DOHH2 (cell line): ENCODE results near the gene BTBD17.

Experiments used
- H3F3A ChIP-seq: fragments of 200-600 bp; sonication (generic), shearing (Covaris generic); 2 replicates; pipeline ENCODE4 v1.6.0; 2016; ENCODE audit warnings: antibody characterized with exemption, mild to moderate bottlenecking; ENCODE audit not compliant: control insufficient read depth, insufficient read depth
- H3K27ac ChIP-seq: fragments of 200-600 bp; sonication (generic); 2 replicates; pipeline ENCODE4 v1.5.1; 2014; ENCODE audit warnings: low read depth, mild to moderate bottlenecking, low read length, moderate library complexity
- H3K27me3 ChIP-seq: fragments of 200-600 bp; sonication (generic); 2 replicates; pipeline ENCODE4 v1.6.1; 2014; ENCODE audit warnings: mild to moderate bottlenecking, low read length, mixed read lengths; ENCODE audit not compliant: control insufficient read depth
- H3K36me3 ChIP-seq: fragments of 200-600 bp; sonication (generic); 2 replicates; pipeline ENCODE4 v1.6.1; 2014; ENCODE audit warnings: mild to moderate bottlenecking, low read length, moderate library complexity, mixed read lengths; ENCODE audit not compliant: control insufficient read depth
- H3K4me1 ChIP-seq: fragments of 200-600 bp; sonication (generic); 2 replicates; pipeline ENCODE4 v1.6.1; 2014; ENCODE audit warnings: mild to moderate bottlenecking, low read length, mixed read lengths; ENCODE audit not compliant: control insufficient read depth
- H3K4me2 ChIP-seq: fragments of 200-600 bp; sonication (generic); 2 replicates; pipeline ENCODE4 v1.6.0; 2014; ENCODE audit warnings: mild to moderate bottlenecking, low read length, moderate library complexity
- H3K4me3 ChIP-seq: fragments of 200-600 bp; sonication (generic); 2 replicates; pipeline ENCODE4 v1.5.1; 2014; ENCODE audit warnings: mild to moderate bottlenecking, low read length, mixed read lengths
- H3K79me2 ChIP-seq: fragments of 200-600 bp; sonication (generic); 2 replicates; pipeline ENCODE4 v1.6.1; 2014; ENCODE audit warnings: mild to moderate bottlenecking, low read length, mixed read lengths; ENCODE audit not compliant: control insufficient read depth
- H3K9me2 ChIP-seq: fragments of 200-600 bp; sonication (generic); replicated peaks from 2 replicates; pipeline ENCODE4 v1.6.1; 2014; ENCODE audit warnings: mild to moderate bottlenecking, low read length, mixed read lengths; ENCODE audit not compliant: control insufficient read depth
- H3K9me3 ChIP-seq: fragments of 200-600 bp; sonication (generic); 2 replicates; pipeline ENCODE4 v1.6.1; 2014; ENCODE audit warnings: antibody characterized with exemption, low read length, mixed read lengths; ENCODE audit not compliant: control insufficient read depth, insufficient read depth
- H4K20me1 ChIP-seq: fragments of 200-600 bp; sonication (generic); 2 replicates; pipeline ENCODE4 v1.6.0; 2014; ENCODE audit warnings: low read depth, mild to moderate bottlenecking, antibody characterized with exemption, low read length, moderate library complexity; ENCODE audit not compliant: control insufficient read depth, insufficient read depth
- EZH2phosphoT487 ChIP-seq: fragments of 200-600 bp; sonication (generic); IDR thresholded peaks from 2 replicates; pipeline ENCODE4 v1.6.1; 2017; ENCODE audit warnings: borderline replicate concordance, mild to moderate bottlenecking, antibody characterized with exemption, low read length, moderate library complexity, mixed read lengths
- TF ChIP-seq, protein P1 (sequence below): fragments of 200-600 bp; sonication (generic); IDR thresholded peaks from one replicate; pipeline ENCODE4 v1.5.1; 2014; ENCODE audit warnings: antibody characterized with exemption, mild to moderate bottlenecking, low read depth, low read length; ENCODE audit not compliant: poor library complexity, severe bottlenecking

BTBD17 gene

GRCh38 chr17:74371653-74372147 lies 10.0 kb upstream of the BTBD17 start:
- Histone ChIP-seq H3K27ac (no peak overlapping the region), H3K79me2 (no peaks in the 10 kb centered on the region), H4K20me1 (no peaks in the 10 kb centered on the region)

GRCh38 chr17:74369665-74370490 lies 8.2 kb upstream of the BTBD17 start:
- Histone ChIP-seq H3K4me1 (no peaks in the 10 kb centered on the region), H3K79me2 (no peaks in the 10 kb centered on the region), H3K9me3 (no peaks in the 10 kb centered on the region), H3K36me3 (no peaks in the 10 kb centered on the region), H3K9me2 (no peaks in the 10 kb centered on the region), H4K20me1 (no peaks in the 10 kb centered on the region), H3K4me3 (no peak overlapping the region), H3K27ac (no peak overlapping the region), H3K27me3 (no peaks in the 10 kb centered on the region), H3F3A (no peaks in the 10 kb centered on the region), H3K4me2 (no peak overlapping the region)
- TF ChIP-seq, protein P1, sequence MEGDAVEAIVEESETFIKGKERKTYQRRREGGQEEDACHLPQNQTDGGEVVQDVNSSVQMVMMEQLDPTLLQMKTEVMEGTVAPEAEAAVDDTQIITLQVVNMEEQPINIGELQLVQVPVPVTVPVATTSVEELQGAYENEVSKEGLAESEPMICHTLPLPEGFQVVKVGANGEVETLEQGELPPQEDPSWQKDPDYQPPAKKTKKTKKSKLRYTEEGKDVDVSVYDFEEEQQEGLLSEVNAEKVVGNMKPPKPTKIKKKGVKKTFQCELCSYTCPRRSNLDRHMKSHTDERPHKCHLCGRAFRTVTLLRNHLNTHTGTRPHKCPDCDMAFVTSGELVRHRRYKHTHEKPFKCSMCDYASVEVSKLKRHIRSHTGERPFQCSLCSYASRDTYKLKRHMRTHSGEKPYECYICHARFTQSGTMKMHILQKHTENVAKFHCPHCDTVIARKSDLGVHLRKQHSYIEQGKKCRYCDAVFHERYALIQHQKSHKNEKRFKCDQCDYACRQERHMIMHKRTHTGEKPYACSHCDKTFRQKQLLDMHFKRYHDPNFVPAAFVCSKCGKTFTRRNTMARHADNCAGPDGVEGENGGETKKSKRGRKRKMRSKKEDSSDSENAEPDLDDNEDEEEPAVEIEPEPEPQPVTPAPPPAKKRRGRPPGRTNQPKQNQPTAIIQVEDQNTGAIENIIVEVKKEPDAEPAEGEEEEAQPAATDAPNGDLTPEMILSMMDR = no peak
- no peak for TF ChIP-seq EZH2phosphoT487

More at GRCh38 chr17:74371653-74372147, 10.0 kb upstream of the BTBD17 start:
- H3K4me1 ChIP-seq = no peaks in the 10 kb centered on the region
- no peak overlapping the region for H3K4me2 ChIP-seq
- H3K9me3 ChIP-seq = no peaks in the 10 kb centered on the region
- no peak overlapping the region for H3K4me3 ChIP-seq
- H3K36me3 ChIP-seq = no peaks in the 10 kb centered on the region
- H3K27me3 ChIP-seq = no peaks in the 10 kb centered on the region
- no peaks in the 10 kb centered on the region for H3F3A ChIP-seq
- H3K9me2 ChIP-seq = no peaks in the 10 kb centered on the region
- TF ChIP-seq, protein P1 = no peak
- TF ChIP-seq EZH2phosphoT487 = no peak

DNA sequence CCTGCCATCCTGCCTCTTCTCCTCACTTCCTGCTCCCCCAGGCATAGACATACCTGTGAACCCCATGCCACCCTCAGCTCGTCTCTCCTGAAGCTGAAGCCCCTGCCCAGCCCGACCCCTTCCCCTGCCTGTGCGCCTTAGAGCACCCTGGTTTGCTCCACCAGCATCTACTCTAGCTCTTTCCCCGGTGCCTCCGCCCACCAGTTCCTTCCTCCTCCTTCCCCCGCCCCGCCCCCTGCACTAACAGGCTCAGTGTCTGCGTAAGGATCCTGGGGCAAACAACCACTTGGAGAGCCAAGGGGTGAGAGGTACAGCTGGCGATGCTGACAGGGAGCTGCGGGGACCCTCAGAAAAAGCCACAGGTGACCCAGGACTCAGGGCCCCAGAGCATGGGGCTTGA lies 7.6 kb upstream of the BTBD17 start:
- TF ChIP-seq, protein P1 = no peak
- TF ChIP-seq EZH2phosphoT487 = no peak
- H4K20me1 ChIP-seq = no peaks in the 10 kb centered on the region
- H3K9me3 ChIP-seq = no peaks in the 10 kb centered on the region
- no peak overlapping the region for H3K27ac ChIP-seq
- H3K27me3 ChIP-seq = no peaks in the 10 kb centered on the region
- no peak overlapping the region for H3K4me2 ChIP-seq
- H3K9me2 ChIP-seq = no peaks in the 10 kb centered on the region
- no peaks in the 10 kb centered on the region for H3K4me1 ChIP-seq
- H3K36me3 ChIP-seq = no peaks in the 10 kb centered on the region
- no peaks in the 10 kb centered on the region for H3K79me2 ChIP-seq
- no peaks in the 10 kb centered on the region for H3F3A ChIP-seq
- H3K4me3 ChIP-seq = no peak overlapping the region
